GM19025 (cell line): ENCODE data around the gene OR52J3.

Experiments used
- ATAC-seq: cut with Tn5 transposase; IDR thresholded peaks from one replicate; pipeline ENCODE4 v1.9.1; 2021; ENCODE audit warnings: mild to moderate bottlenecking, low read depth, moderate library complexity; ENCODE audit not compliant: unreplicated experiment

OR52J3 gene

GRCh38 chr11:5092821-5093585, 46.7 kb downstream of the OR52J3 start:
- no peak for ATAC-seq

- no peak for ATAC-seq
Measured at GRCh38 chr11:5096011-5096410, 49.7 kb downstream of the OR52J3 start.
